Lower lobe of right lung (tissue), 2 donors: ENCODE measurements around the gene GUCY2C. TPM values are rescaled to one million over a fixed set of nuclear protein-coding genes. Genes with fewer than 3 reads are reported as not detected.

ENCODE experiments used
- ATAC-seq, 2 donors: fragments of 200-7000 bp; cut with Tn5 transposase; one replicate each; pipeline ENCODE4 v1.9.1; 2020 to 2022; ENCODE audit warnings: mild to moderate bottlenecking in 2 of 2, moderate library complexity in 2 of 2
- DNase-seq: peaks from one replicate; pipeline ENCODE4 v3.0.0-alpha.2; 2020
- H3K27ac ChIP-seq: fragments of 200-600 bp; one replicate; pipeline ENCODE4 v1.8.0; 2022
- H3K27me3 ChIP-seq: fragments of 200-600 bp; one replicate; pipeline ENCODE4 v1.8.0; 2022; ENCODE audit warnings: low read depth
- H3K36me3 ChIP-seq: fragments of 200-600 bp; one replicate; pipeline ENCODE4 v1.8.0; 2022; ENCODE audit warnings: mild to moderate bottlenecking
- H3K4me1 ChIP-seq: fragments of 200-600 bp; one replicate; pipeline ENCODE4 v1.8.0; 2022
- H3K4me3 ChIP-seq: fragments of 200-600 bp; one replicate; pipeline ENCODE4 v1.8.0; 2022; ENCODE audit warnings: mild to moderate bottlenecking
- H3K9me3 ChIP-seq: fragments of 200-600 bp; one replicate; pipeline ENCODE4 v1.8.0; 2022
- intact Hi-C: fragments of 100-400 bp; cut with DNase I; formaldehyde crosslinking; loops from one replicate; pipeline ENCODE4 v1.11.0; 2022
- total RNA-seq: library from RNA; stranded (reverse); fragmentation: NEBNext Ultra II Directional; extraction: Animal tissue kit (Norgen Biotek cat#: 25700); gene quantifications from one replicate; pipeline ENCODE4 v1.2.1, GENCODE V29; 2021
- TF ChIP-seq, protein P1 (sequence below): fragments of 200-600 bp; IDR thresholded peaks from one replicate; pipeline ENCODE4 v1.8.0; 2022; ENCODE audit warnings: antibody characterized with exemption, mild to moderate bottlenecking
- donor health status: DM: no; HTN: yes; CAD: no; lungs with severe emphysema.

GUCY2C gene
- total RNA-seq, 1 donor from 2014 or later: not detected

DNA sequence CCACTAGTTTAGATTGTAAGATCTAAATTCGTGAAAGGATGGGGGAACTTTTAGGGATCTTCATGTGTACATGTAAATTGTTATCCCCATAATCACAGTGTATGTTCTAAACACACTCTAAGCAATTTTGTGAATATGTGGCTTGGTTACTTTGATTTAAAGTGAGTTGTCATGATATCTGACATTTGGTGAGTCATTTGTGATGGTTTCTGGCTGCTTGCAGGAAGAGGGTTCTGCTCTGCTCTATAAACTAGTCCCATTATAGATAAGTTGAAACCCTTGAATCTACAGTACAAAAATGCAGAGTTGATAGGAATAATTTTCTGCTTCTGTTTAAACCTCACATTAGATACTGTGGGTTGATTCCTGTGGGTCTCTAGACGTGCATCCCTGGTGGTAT, 14.8 kb downstream of the GUCY2C start:
- Histone ChIP-seq H3K36me3 (no peaks in the 10 kb centered on the region), H3K4me1 (no peaks in the 10 kb centered on the region), H3K27me3 (no peaks in the 10 kb centered on the region), H3K9me3 (no peaks in the 10 kb centered on the region), H3K4me3 (no peak overlapping the region), H3K27ac (no peak overlapping the region)
- intact Hi-C loops: no loop called here
- DNase-seq: no peak
- no peak for ATAC-seq
- TF ChIP-seq, protein P1, sequence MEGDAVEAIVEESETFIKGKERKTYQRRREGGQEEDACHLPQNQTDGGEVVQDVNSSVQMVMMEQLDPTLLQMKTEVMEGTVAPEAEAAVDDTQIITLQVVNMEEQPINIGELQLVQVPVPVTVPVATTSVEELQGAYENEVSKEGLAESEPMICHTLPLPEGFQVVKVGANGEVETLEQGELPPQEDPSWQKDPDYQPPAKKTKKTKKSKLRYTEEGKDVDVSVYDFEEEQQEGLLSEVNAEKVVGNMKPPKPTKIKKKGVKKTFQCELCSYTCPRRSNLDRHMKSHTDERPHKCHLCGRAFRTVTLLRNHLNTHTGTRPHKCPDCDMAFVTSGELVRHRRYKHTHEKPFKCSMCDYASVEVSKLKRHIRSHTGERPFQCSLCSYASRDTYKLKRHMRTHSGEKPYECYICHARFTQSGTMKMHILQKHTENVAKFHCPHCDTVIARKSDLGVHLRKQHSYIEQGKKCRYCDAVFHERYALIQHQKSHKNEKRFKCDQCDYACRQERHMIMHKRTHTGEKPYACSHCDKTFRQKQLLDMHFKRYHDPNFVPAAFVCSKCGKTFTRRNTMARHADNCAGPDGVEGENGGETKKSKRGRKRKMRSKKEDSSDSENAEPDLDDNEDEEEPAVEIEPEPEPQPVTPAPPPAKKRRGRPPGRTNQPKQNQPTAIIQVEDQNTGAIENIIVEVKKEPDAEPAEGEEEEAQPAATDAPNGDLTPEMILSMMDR: no peak

DNA sequence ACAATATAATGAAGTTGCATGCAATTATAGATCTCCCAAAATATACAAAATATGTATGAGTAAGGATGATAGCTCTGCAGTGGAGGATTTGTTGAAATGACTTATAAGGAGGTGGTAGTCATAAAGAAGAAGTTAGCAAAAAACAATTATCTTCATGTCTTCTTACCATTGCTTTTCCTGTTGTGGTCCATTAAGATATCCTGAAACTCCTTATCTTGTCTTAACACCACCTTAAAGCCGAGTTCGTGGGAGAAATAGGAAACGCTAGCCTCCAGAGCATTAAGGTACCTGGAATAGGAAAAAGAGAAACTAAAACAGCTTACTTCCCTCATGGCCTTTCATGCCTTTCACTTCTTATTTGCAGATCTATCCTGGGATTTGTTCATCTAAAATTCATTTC, 15.2 kb downstream of the GUCY2C start:
- Histone ChIP-seq H3K36me3 (no peaks in the 10 kb centered on the region), H3K4me3 (no peak overlapping the region), H3K9me3 (no peaks in the 10 kb centered on the region), H3K27me3 (no peaks in the 10 kb centered on the region), H3K27ac (no peak overlapping the region), H3K4me1 (no peaks in the 10 kb centered on the region)
- DNase-seq (no peak), ATAC-seq (no peak)
- TF ChIP-seq, protein P1: no peak
- intact Hi-C loops: no loop called here

DNA sequence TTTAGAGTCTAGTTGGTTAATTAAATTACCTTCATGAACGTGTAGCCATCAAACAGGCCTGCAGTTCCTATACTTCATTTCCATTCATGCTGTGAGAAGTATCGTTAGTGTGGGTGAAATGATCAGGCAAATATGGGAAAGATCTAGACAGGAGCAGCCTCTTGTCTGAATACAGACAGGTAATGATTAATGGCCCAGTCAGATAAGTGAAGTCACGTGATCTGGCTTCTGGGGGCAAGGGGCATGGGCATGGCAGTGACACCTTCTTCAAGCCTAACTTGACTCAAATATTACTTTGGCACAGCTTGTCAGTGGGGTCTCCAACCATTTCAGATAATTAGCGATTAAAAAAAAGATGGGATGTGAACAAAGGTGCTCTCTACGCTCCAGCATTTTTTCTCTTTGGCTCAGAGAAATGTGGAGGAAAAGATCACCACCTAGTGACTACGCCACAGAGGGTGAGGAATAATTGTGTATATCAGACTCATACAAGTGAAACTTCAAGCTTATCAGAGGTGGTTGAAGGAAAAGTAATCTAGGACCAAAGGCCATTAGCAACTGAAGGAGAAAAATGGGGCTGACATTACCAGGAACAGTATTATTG, 17.8 kb downstream of the GUCY2C start:
- TF ChIP-seq, protein P1: no peak
- no peak for ATAC-seq
- intact Hi-C loops: no loop called here

DNA sequence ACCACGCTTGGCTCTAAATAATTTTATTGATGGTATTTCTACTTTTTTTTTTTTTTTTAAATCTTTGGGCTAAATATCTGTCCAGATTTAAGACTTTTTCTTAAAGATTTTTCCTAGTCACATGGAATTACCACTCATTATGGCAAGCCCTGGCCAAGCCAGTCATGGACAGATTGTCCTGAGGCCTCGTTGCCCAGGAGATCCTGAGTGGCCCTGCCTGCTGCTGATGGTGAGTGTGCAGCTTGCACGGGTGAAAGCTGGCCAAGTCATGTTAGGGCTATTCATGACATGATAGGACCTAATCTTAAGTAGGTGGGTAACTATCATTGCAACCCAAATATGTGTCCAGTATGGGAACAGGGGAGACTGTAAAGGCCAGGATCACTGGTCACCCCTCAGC, 27.8 kb downstream of the GUCY2C start:
- H3K9me3 ChIP-seq: no peaks in the 10 kb centered on the region
- ATAC-seq: no peak
- no peaks in the 10 kb centered on the region for H3K36me3 ChIP-seq
- no peak overlapping the region for H3K4me3 ChIP-seq
- H3K4me1 ChIP-seq: no peaks in the 10 kb centered on the region
- H3K27me3 ChIP-seq: no peaks in the 10 kb centered on the region
- no peak overlapping the region for H3K27ac ChIP-seq
- TF ChIP-seq, protein P1: no peak
- intact Hi-C loops: no loop called here
- DNase-seq: no peak

More for the DNA sequence above, 17.8 kb downstream of the GUCY2C start:
- no peak for DNase-seq
- no peaks in the 10 kb centered on the region for H3K36me3 ChIP-seq
- no peaks in the 10 kb centered on the region for H3K9me3 ChIP-seq
- no peaks in the 10 kb centered on the region for H3K4me1 ChIP-seq
- H3K27ac ChIP-seq: no peak overlapping the region
- H3K27me3 ChIP-seq: no peaks in the 10 kb centered on the region
- H3K4me3 ChIP-seq: no peak overlapping the region

DNA sequence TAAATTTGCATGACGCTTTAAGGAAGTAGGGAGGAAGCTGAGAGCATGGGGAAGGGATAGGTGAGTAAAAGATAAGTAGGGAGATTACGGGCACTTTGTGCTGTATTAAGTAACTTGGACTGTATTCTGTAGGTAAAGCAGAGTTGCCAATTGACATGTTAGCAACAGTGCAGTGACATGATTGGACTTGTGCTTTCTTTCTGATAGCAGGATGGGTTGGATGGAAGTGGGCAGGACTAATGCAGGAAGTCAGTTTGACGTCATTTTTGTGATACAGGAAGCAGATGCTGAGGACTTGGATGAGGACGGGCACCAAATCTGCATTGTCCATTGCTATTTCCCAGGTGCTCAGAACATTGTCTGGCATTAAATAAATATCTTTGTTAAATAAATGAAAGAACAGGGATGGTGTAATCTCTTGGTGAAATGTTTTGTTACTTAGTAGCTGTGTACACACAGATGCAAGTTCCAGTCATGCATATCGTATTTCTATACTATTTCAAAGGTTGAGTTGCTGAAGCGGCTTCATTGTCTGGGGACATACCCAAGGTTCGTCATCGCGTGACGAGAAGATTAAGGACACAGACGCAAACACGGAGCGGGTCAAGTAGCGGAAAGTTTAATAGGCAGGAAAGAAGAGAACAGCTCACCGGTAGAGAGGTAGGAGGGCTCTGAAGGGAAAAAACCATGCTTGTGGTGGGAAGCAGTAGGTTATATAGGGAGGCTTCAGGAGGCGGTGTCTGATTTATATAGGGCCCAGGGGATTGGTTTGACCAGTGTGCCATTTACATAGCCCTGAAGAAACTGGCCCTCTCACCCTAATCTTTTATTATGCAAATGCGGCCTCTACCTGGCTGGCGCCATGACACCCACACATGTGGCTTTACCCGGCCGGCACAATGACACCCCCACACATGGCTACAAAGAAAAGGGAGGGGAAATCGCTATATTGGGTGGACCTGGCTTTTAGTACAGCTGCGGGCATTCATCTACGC, 30.7 kb downstream of the GUCY2C start:
- intact Hi-C loops: no loop called here
- no peak for ATAC-seq
- TF ChIP-seq, protein P1: no peak

More for the DNA sequence above, 30.7 kb downstream of the GUCY2C start:
- Histone ChIP-seq H3K4me1 (no peaks in the 10 kb centered on the region), H3K36me3 (no peaks in the 10 kb centered on the region), H3K27ac (no peak overlapping the region), H3K4me3 (no peak overlapping the region), H3K27me3 (no peaks in the 10 kb centered on the region), H3K9me3 (no peaks in the 10 kb centered on the region)
- no peak for DNase-seq
